GM18499 (cell line): ENCODE results near the gene KDSR.

ENCODE experiments used
- ATAC-seq: cut with Tn5 transposase; IDR thresholded peaks from one replicate; pipeline ENCODE4 v1.9.1; 2021; ENCODE audit warnings: moderate number of reproducible peaks; ENCODE audit not compliant: insufficient read depth, unreplicated experiment

Gene KDSR

DNA sequence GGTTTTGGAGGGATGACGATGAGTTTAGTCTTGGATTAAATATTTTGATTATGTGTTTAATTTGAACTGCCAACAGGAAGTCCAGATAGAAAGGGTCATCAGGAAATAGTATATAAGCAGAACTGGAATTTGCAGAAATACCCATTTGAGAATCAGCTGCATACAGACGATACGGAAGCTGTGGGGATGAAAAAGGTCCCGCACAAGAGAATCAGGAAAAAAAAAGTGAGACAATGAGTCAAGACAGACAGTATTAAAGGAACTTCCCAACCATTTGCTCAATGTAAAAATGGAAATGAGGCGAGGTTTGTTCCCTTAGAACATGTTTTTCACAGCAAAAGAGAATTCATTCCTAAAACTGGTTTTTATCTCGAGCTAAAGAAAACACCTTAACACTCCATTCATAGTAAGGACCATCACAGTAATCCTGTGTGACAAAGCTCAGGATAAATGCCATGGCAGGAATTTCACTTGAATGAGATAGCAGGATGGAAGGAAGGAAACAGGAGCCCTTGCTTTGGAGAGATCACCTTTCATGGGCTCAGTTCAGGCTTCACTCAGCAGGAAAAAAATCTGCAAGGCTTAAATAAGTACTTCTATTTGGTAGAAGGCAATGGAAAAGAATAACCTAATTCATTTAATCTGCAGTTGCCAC lies 76.7 kb downstream of the KDSR start:
- ATAC-seq: no peak

DNA sequence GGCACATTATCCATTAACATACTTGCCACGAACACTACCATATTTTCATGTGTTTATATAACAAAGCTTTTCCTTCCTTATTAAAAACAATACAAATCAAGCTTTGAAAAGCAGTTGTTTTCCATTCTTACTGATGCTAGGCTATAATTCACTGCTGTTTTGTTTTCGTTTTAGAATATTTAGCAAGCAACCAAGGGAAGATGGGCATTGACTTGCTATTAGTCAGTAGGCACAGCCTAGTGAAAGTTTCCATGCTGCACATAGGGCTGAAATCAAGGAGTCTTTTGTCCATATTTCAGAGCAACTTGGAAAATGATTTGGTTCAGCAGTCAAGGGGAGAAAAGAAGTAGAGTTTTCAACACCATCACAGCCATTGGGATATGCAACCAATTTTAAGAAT lies 78.7 kb downstream of the KDSR start:
- no peak for ATAC-seq

- no peak for ATAC-seq
These were observed 79.2 kb downstream of the KDSR start for GRCh38 chr18:63287691-63288220.

DNA sequence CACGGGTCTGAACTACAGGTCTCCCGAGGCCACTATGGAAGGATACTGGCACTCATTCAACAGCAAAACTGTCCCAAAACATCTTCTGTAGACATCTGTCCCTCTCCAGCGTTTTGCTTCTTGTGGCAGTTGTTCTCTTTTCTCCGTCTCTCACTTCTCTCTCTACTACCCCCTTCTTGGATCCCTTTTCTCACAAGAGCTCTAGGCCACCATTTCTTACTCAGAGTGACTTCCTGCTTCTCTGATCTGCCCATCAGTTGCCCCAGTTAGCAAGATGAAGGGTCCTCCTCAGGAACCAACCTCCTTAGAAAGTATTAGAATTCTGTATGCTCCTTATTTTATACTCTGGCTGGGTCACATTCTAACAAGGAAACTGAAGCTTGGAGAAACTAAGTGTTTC lies 80.1 kb downstream of the KDSR start:
- no peak for ATAC-seq

DNA sequence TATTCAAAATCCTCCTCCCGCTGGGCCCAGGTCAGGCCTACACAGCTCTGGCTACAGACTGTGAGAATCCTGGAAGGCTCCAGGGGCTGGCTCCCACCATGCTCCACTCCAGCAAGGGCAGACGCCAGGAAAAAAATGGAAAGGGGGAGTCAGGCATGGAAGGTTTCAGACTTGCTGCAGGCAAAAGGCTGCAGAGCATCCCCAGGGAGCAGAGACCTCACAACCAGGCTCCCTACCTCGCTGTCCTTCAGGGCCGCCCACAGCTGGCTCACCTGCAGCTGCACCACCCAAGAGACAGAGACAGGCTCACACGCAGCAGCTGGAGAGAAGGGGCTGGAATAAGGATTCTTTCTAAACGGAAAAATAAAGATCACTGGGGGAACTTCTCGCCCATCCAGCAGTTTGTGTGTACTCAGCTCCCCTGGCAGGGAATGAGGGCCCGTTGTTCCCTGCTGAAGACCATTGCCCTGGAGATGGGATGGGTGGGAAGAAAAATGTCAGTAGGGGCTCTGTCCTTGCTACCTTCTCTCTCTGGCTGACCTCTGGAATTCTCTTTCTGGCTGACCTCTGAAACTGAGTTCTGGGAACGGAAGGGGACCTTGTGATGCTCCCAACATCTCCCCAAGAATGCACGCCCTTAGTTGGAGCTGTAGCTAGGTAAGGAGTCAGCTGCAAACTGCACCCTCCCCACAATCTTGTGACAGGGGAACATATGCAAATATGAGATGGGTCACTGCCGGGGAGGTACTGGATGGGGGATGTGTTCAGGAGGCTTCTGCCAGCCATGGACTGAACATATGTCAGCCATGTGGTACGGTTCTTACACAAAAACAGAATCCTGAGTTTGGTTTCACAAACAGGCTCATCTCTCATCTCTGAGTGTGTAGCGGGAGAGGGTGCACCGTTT lies 81.9 kb downstream of the KDSR start:
- ATAC-seq: peak; percentile 89

DNA sequence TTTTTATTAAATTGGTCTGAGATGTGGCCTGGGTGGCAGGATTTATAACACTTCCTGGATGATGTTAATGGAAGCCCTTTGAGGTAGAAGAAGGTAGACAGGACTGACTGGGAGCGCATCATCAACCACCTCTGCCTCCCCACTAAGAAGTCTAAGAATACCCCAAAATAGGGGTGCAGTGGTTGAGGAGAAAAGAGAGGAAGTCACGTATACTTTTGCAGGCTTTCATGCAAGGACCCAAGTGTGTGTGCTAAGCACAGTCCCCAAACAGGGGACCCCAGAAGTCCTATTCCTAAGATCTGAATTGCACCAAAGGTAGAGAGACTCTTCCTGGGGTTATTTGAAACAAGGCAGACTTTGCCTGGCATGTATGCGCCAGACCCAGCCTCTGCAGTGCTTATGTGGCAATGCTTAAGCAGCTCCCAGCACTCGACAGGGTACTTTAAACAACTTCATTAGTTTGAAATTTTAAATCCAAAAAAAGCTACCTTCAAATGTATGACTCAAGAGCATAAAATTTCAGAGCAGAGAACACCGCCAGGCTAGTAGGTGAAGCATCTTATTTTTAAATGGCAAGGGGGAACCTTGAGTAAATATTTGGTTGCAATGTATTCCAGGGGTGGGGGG lies 82.7 kb downstream of the KDSR start:
- ATAC-seq: no peak

- ATAC-seq: no peak
These were observed 83.5 kb downstream of the KDSR start for GRCh38 chr18:63283305-63284094.

- no peak for ATAC-seq
These were observed 84.2 kb downstream of the KDSR start for GRCh38 chr18:63282793-63283192.
